Skeletal muscle satellite cell (primary cell): ENCODE data around the gene GAS6.
A peak's percentile ranks its signal among the peaks of the same experiment; 100 is the strongest.
"Not testable (repeated sequence)": the region's sequence is repeated elsewhere in the genome, so short reads cannot be mapped to it uniquely, and the experiment has no call there.

Source experiments
- H3K27me3 ChIP-seq: 2 replicates; pipeline ENCODE4 v1.7.0; 2013; ENCODE audit warnings: low read length; ENCODE audit not compliant: control insufficient read depth, insufficient read depth
- H3K36me3 ChIP-seq: 2 replicates; pipeline ENCODE4 v1.7.0; 2013; ENCODE audit warnings: mild to moderate bottlenecking, control low read depth, low read length; ENCODE audit not compliant: insufficient read depth
- H3K4me1 ChIP-seq: 2 replicates; pipeline ENCODE4 v1.7.0; 2013; ENCODE audit warnings: low read length; ENCODE audit not compliant: control insufficient read depth, insufficient read depth
- H3K4me2 ChIP-seq: 2 replicates; pipeline ENCODE4 v1.7.0; 2013; ENCODE audit warnings: mild to moderate bottlenecking, low read length
- H3K4me3 ChIP-seq: 2 replicates; pipeline ENCODE4 v1.7.0; 2013; ENCODE audit warnings: low read length
- H3K9ac ChIP-seq: 2 replicates; pipeline ENCODE4 v1.7.0; 2013; ENCODE audit warnings: mild to moderate bottlenecking, low read depth, low read length, moderate library complexity
- H3K9me3 ChIP-seq: replicated peaks from 2 replicates; pipeline ENCODE4 v1.7.0; 2013; ENCODE audit warnings: mild to moderate bottlenecking, control low read depth, low read length

GAS6 gene

GRCh38 chr13:113839536-113840204 is 24.2 kb downstream of the GAS6 start:
- Histone ChIP-seq H3K4me1 (peaks cover 52% of the 10 kb centered on the region), H3K9ac (peak overlapping the region; percentile 50), H3K27me3 (no peaks in the 10 kb centered on the region), H3K4me2 (peak overlapping the region; percentile 68), H3K4me3 (no peak overlapping the region), H3K36me3 (peaks cover 51% of the 10 kb centered on the region), H3K9me3 (no peaks in the 10 kb centered on the region)

- peaks cover 52% of the 10 kb centered on the region for H3K4me1 ChIP-seq
- H3K9me3 ChIP-seq = no peaks in the 10 kb centered on the region
- H3K4me2 ChIP-seq = peak overlapping the region; percentile 68
- no peaks in the 10 kb centered on the region for H3K27me3 ChIP-seq
- H3K9ac ChIP-seq = peak overlapping the region; percentile 48
- peaks cover 50% of the 10 kb centered on the region for H3K36me3 ChIP-seq
- peak overlapping the region; percentile 62 for H3K4me3 ChIP-seq
Measured at GRCh38 chr13:113838711-113839201, 25.1 kb downstream of the GAS6 start.

GRCh38 chr13:113837560-113838355 is 26.1 kb downstream of the GAS6 start:
- Histone ChIP-seq H3K9me3 (no peaks in the 10 kb centered on the region), H3K4me3 (peak overlapping the region; percentile 62), H3K27me3 (no peaks in the 10 kb centered on the region), H3K9ac (peak overlapping the region; percentile 76), H3K36me3 (peaks cover 49% of the 10 kb centered on the region), H3K4me1 (peaks cover 53% of the 10 kb centered on the region), H3K4me2 (peak overlapping the region; percentile 68)

- H3K36me3 ChIP-seq = peaks cover 49% of the 10 kb centered on the region
- H3K4me1 ChIP-seq = peaks cover 61% of the 10 kb centered on the region
- H3K27me3 ChIP-seq = no peaks in the 10 kb centered on the region
- H3K4me3 ChIP-seq = no peak overlapping the region
- peak overlapping the region; percentile 76 for H3K9ac ChIP-seq
- H3K4me2 ChIP-seq = peak overlapping the region; percentile 55
- H3K9me3 ChIP-seq = no peaks in the 10 kb centered on the region
Measured at GRCh38 chr13:113836768-113837559, 26.9 kb downstream of the GAS6 start.

- Histone ChIP-seq H3K9ac (no peak overlapping the region), H3K4me2 (no peak overlapping the region), H3K27me3 (no peaks in the 10 kb centered on the region), H3K36me3 (peaks cover 43% of the 10 kb centered on the region), H3K4me1 (peaks cover 58% of the 10 kb centered on the region), H3K9me3 (no peaks in the 10 kb centered on the region), H3K4me3 (no peak overlapping the region)
Measured at GRCh38 chr13:113835461-113836270, 28.2 kb downstream of the GAS6 start.

- Histone ChIP-seq H3K9me3 (no peaks in the 10 kb centered on the region), H3K36me3 (peaks cover 33% of the 10 kb centered on the region), H3K27me3 (no peaks in the 10 kb centered on the region), H3K4me3 (no peak overlapping the region), H3K4me2 (no peak overlapping the region), H3K4me1 (peaks cover 48% of the 10 kb centered on the region), H3K9ac (no peak overlapping the region)
Measured at GRCh38 chr13:113834496-113835200, 29.2 kb downstream of the GAS6 start.

- H3K4me3 ChIP-seq, H3K4me2 ChIP-seq, H3K9me3 ChIP-seq, H3K9ac ChIP-seq, H3K27me3 ChIP-seq: not testable (repeated sequence)
- Histone ChIP-seq H3K36me3 (peaks cover 35% of the 10 kb centered on the region), H3K4me1 (peaks cover 42% of the 10 kb centered on the region)
Measured at GRCh38 chr13:113834006-113834405, 29.9 kb downstream of the GAS6 start.

- no peak overlapping the region for H3K4me2 ChIP-seq
- H3K4me3 ChIP-seq = no peak overlapping the region
- H3K27me3 ChIP-seq = no peaks in the 10 kb centered on the region
- H3K4me1 ChIP-seq = peaks cover 34% of the 10 kb centered on the region
- no peaks in the 10 kb centered on the region for H3K9me3 ChIP-seq
- H3K9ac ChIP-seq = no peak overlapping the region
- H3K36me3 ChIP-seq = peaks cover 39% of the 10 kb centered on the region
Measured at GRCh38 chr13:113833111-113833830, 30.6 kb downstream of the GAS6 start.

GRCh38 chr13:113832631-113833030 is 31.2 kb downstream of the GAS6 start:
- peaks cover 42% of the 10 kb centered on the region for H3K36me3 ChIP-seq
- no peak overlapping the region for H3K4me3 ChIP-seq
- H3K4me2 ChIP-seq = no peak overlapping the region
- no peaks in the 10 kb centered on the region for H3K9me3 ChIP-seq
- H3K4me1 ChIP-seq = peaks cover 28% of the 10 kb centered on the region
- no peak overlapping the region for H3K9ac ChIP-seq
- no peaks in the 10 kb centered on the region for H3K27me3 ChIP-seq

GRCh38 chr13:113832205-113832604 is 31.7 kb downstream of the GAS6 start:
- Histone ChIP-seq H3K27me3 (no peaks in the 10 kb centered on the region), H3K4me1 (peaks cover 24% of the 10 kb centered on the region), H3K4me2 (no peak overlapping the region), H3K9ac (no peak overlapping the region), H3K36me3 (peaks cover 46% of the 10 kb centered on the region), H3K4me3 (no peak overlapping the region), H3K9me3 (no peaks in the 10 kb centered on the region)
